ENCODE results near the gene SPATA31D3. TPM values are rescaled to one million over a fixed set of nuclear protein-coding genes. Genes with fewer than 3 reads are reported as not detected.

SPATA31D3 gene
- total RNA-seq, 4 donors from 2014 or later = 0.07 TPM; not detected in 3

DNA sequence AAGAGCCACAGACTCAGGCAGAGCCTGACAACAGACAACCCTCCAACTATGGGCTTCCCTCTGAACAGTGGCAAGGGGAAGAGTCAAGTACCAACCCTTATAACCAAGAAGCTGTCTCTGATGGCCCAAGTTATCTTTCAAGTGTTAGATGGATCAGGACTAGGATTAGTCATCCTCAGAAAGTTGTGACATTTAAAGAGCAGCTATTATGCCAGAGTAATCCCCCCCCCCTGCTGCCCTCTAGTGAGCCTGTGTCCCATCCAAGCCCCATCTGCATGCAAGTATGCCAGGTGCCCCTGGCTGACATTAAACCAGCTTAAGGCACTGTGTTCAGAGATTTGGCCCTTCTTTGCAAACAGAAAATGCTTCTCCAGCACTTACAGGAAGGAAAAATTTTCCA lies 28.4 kb downstream of the SPATA31D3 start:
- Histone ChIP-seq H3K27ac (no peak overlapping the region), H3K27me3 (no peaks in the 10 kb centered on the region), H3K9me3 (no peaks in the 10 kb centered on the region), H3K36me3 (no peaks in the 10 kb centered on the region), H3K4me1 (no peaks in the 10 kb centered on the region), H3K4me3 (no peak overlapping the region)
- no peak for DNase-seq
- TF ChIP-seq, protein P1, sequence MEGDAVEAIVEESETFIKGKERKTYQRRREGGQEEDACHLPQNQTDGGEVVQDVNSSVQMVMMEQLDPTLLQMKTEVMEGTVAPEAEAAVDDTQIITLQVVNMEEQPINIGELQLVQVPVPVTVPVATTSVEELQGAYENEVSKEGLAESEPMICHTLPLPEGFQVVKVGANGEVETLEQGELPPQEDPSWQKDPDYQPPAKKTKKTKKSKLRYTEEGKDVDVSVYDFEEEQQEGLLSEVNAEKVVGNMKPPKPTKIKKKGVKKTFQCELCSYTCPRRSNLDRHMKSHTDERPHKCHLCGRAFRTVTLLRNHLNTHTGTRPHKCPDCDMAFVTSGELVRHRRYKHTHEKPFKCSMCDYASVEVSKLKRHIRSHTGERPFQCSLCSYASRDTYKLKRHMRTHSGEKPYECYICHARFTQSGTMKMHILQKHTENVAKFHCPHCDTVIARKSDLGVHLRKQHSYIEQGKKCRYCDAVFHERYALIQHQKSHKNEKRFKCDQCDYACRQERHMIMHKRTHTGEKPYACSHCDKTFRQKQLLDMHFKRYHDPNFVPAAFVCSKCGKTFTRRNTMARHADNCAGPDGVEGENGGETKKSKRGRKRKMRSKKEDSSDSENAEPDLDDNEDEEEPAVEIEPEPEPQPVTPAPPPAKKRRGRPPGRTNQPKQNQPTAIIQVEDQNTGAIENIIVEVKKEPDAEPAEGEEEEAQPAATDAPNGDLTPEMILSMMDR (IDR thresholded peaks at IDR 0.05) = no peak
- no peak for TF ChIP-seq POLR2A (IDR thresholded peaks at IDR 0.05)
- intact Hi-C loops (cut with DNase I; ENCODE audit: low total_unique reads) = no loop called here

DNA sequence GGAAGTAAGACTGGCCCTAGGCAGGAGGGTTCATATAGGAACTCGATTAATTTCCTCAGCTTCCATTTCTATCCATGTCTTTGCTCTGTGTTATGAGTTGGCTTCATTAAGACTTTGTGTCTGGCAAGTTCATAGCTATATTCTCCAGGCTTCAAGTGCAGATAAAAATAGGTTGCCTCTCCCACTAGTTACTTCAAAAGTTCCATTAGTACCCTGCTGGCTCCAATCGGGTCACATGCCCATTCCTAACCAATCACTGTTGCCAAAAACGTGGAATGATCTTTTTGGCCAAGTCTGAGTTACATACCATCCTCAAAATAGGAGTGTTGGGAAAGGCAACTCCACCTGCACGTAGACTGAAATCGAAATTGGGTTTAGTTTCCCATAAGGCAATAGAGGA lies 31.5 kb downstream of the SPATA31D3 start:
- Histone ChIP-seq H3K27me3 (no peaks in the 10 kb centered on the region), H3K9me3 (no peaks in the 10 kb centered on the region), H3K27ac (no peak overlapping the region), H3K4me1 (no peaks in the 10 kb centered on the region), H3K36me3 (no peaks in the 10 kb centered on the region), H3K4me3 (no peak overlapping the region)
- TF ChIP-seq, protein P1 (IDR thresholded peaks at IDR 0.05) = no peak
- no peak for TF ChIP-seq POLR2A (IDR thresholded peaks at IDR 0.05)
- DNase-seq = no peak
- intact Hi-C loops (cut with DNase I; ENCODE audit: low total_unique reads) = no loop called here

DNA sequence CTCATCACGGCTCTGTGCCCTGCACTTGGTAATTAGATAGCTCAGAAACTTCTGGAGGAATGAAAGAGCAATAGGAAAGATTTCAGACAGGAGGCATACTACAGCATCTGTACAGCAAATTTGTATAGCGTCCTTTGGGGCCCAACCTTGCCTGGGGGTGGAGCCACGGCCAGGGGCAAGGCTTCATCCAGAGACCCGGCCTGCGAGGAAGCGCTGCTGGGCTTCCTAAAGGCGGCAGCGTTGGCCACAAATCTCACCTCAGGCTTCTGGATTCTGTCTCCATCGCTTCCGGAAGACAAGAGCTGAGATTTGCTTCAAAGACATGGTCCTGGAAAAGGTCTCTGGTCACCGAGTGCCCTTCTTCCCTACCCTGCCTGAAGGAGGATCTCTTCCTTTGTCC lies 33.1 kb downstream of the SPATA31D3 start:
- TF ChIP-seq, protein P1 (IDR thresholded peaks at IDR 0.05) = no peak
- H3K27ac ChIP-seq = no peak overlapping the region
- H3K4me1 ChIP-seq = no peaks in the 10 kb centered on the region
- H3K9me3 ChIP-seq = no peaks in the 10 kb centered on the region
- H3K27me3 ChIP-seq = no peaks in the 10 kb centered on the region
- no peak overlapping the region for H3K4me3 ChIP-seq
- no peaks in the 10 kb centered on the region for H3K36me3 ChIP-seq
- no peak for DNase-seq
- intact Hi-C loops (cut with DNase I; ENCODE audit: low total_unique reads) = no loop called here

DNA sequence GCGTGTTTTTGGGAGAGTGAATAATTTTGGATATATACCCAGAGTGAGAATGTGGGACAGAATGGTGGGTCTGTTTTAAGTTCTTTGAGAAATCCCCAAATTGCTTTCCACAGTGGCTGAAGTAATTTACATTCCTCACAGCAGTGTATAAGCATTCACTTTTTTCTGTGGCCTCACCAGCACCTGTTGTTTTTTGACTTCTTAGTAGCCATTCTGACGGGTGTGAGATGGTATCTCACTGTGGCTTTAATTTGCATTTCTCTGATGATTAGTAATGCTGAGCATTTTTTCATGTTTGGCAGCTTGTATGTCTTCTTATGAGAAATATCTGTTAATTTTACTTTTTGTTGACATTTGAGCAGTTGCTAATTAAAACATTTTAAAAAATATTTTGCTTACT lies 35.9 kb downstream of the SPATA31D3 start:
- DNase-seq = no peak
- TF ChIP-seq, protein P1 (IDR thresholded peaks at IDR 0.05) = no peak
- TF ChIP-seq POLR2A (IDR thresholded peaks at IDR 0.05) = no peak
- intact Hi-C loops (cut with DNase I; ENCODE audit: low total_unique reads) = no loop called here
- H3K27ac ChIP-seq = no peak overlapping the region
- H3K9me3 ChIP-seq = no peaks in the 10 kb centered on the region
- no peaks in the 10 kb centered on the region for H3K27me3 ChIP-seq
- no peaks in the 10 kb centered on the region for H3K36me3 ChIP-seq
- H3K4me3 ChIP-seq = no peak overlapping the region
- H3K4me1 ChIP-seq = no peaks in the 10 kb centered on the region

DNA sequence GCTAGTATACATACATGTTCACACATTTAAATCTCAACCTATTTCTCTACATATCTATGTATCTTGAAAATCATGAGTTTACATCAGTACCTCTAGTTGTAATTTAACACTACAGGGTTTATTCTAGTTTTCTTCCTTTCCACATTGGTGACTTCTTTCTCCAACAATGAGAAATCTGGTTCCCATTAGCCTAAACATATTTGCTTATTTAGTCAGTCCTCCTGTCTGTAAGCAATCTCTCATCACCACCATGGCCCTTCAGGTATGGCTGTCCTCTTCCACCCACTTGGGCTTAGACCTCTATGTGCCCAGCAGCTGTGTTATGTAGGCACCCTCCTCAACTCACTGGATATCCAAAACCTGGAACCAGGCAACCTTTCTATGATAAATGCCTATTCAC lies 37.3 kb downstream of the SPATA31D3 start:
- intact Hi-C loops (cut with DNase I; ENCODE audit: low total_unique reads) = no loop called here
- H3K4me1 ChIP-seq = no peaks in the 10 kb centered on the region
- DNase-seq = no peak
- no peak for TF ChIP-seq POLR2A (IDR thresholded peaks at IDR 0.05)
- TF ChIP-seq, protein P1 (IDR thresholded peaks at IDR 0.05) = no peak
- no peaks in the 10 kb centered on the region for H3K9me3 ChIP-seq
- H3K27me3 ChIP-seq = no peaks in the 10 kb centered on the region
- H3K36me3 ChIP-seq = no peaks in the 10 kb centered on the region
- no peak overlapping the region for H3K27ac ChIP-seq
- no peak overlapping the region for H3K4me3 ChIP-seq

Data from uterus (tissue), 4 donors.